MCF 10A (cell line): Measurements from ENCODE around the gene OSBP2. TPM values are rescaled to one million over a fixed set of nuclear protein-coding genes. Genes with fewer than 3 reads are reported as not detected.

Experiments
- BruUV-seq: library from RNA; stranded (reverse); fragments of 400-500 nt; replicated peaks from 2 replicates; lab custom pipeline; 2021; lab: Mats Ljungman, UMichigan
- CTCF ChIA-PET: fragments of 300-600 bp; sonication (Branson Sonifier 250); formaldehyde crosslinking; extraction: SDS; loops from one replicate; lab custom pipeline; 2021; ENCODE audit warnings: antibody characterized with exemption, inconsistent platforms; lab: Yijun Ruan, JAX
- POLR2A ChIA-PET: fragments of 300-600, 350-650 bp; sonication (Branson Sonifier 250); formaldehyde crosslinking; extraction: SDS; loops from one replicate; lab custom pipeline; 2020; ENCODE audit warnings: antibody characterized with exemption, inconsistent platforms; lab: Yijun Ruan, JAX
- DNase-seq: peaks from one replicate; pipeline ENCODE4 v3.0.0-alpha.2; 2018; ENCODE audit not compliant: unreplicated experiment
- H3K27ac Mint-ChIP-seq: one replicate; pipeline ENCODE4 v1.8.0; 2022; ENCODE audit warnings: mild to moderate bottlenecking, low read depth, mixed read lengths; ENCODE audit not compliant: unreplicated experiment
- H3K27me3 Mint-ChIP-seq: one replicate; pipeline ENCODE4 v1.8.0; 2022; ENCODE audit warnings: mixed read lengths; ENCODE audit not compliant: insufficient read depth, unreplicated experiment
- H3K36me3 Mint-ChIP-seq: one replicate; pipeline ENCODE4 v1.8.0; 2022; ENCODE audit warnings: mild to moderate bottlenecking, moderate library complexity, mixed read lengths; ENCODE audit not compliant: insufficient read depth, unreplicated experiment
- H3K4me1 Mint-ChIP-seq: one replicate; pipeline ENCODE4 v1.8.0; 2022; ENCODE audit warnings: mixed read lengths; ENCODE audit not compliant: insufficient read depth, unreplicated experiment
- H3K4me3 Mint-ChIP-seq: one replicate; pipeline ENCODE4 v1.8.0; 2022; ENCODE audit warnings: mild to moderate bottlenecking, moderate library complexity, mixed read lengths; ENCODE audit not compliant: unreplicated experiment
- H3K9me3 Mint-ChIP-seq: one replicate; pipeline ENCODE4 v1.8.0; 2022; ENCODE audit warnings: mixed read lengths; ENCODE audit not compliant: unreplicated experiment
- intact Hi-C: fragments of 100-400 bp; cut with micrococcal nuclease; formaldehyde crosslinking; loops from 2 replicates; pipeline ENCODE4 v1.14.1; 2022
- total RNA-seq: library from RNA; stranded (reverse); gene quantifications from 2 replicates; pipeline ENCODE4 v1.2.3, GENCODE V29; 2022
- TF ChIP-seq, protein P1 (sequence below): fragments of 200-600 bp; IDR thresholded peaks from one replicate; pipeline ENCODE4 v1.8.0; 2022; ENCODE audit warnings: antibody characterized with exemption, mild to moderate bottlenecking; ENCODE audit not compliant: unreplicated experiment

Gene OSBP2
- total RNA-seq, 1 experiment from 2014 or later: 276 TPM

DNA sequence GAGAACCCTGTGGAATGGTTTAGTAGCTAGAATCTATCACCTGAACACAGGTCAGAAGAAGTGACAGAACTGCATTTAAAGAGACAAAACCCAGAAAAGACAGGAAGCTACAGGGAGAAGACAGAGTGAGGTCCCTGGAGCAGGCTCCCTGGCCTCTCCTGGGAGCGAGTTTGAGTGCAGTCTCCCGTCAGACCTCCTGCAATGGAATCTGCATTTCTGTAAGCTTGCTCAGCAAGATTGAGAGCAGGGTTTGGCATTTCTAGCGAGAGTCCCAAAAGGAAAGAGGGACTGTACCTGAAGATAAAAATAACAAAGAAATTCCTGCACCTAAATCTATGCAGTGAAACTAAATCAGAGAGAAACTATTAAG is 199.7 kb downstream of the OSBP2 start:
- no peak overlapping the region for H3K27ac Mint-ChIP-seq
- CTCF ChIA-PET: interaction anchor here (0.6 to 2.3 kb wide), 4 partner anchors 21 to 139 kb away, joined by 3 to 13 read pairs (median 4); no protein-coding TSS in a partner anchor
- POLR2A ChIA-PET: interaction anchor here (0.7 kb wide), 1 partner anchor 378 kb away, joined by 3 read pairs; no protein-coding TSS in a partner anchor
- intact Hi-C loops: no loop called here
- no peaks in the 10 kb centered on the region for H3K9me3 Mint-ChIP-seq
- no peaks in the 10 kb centered on the region for H3K4me1 Mint-ChIP-seq
- H3K4me3 Mint-ChIP-seq: no peak overlapping the region
- TF ChIP-seq, protein P1, sequence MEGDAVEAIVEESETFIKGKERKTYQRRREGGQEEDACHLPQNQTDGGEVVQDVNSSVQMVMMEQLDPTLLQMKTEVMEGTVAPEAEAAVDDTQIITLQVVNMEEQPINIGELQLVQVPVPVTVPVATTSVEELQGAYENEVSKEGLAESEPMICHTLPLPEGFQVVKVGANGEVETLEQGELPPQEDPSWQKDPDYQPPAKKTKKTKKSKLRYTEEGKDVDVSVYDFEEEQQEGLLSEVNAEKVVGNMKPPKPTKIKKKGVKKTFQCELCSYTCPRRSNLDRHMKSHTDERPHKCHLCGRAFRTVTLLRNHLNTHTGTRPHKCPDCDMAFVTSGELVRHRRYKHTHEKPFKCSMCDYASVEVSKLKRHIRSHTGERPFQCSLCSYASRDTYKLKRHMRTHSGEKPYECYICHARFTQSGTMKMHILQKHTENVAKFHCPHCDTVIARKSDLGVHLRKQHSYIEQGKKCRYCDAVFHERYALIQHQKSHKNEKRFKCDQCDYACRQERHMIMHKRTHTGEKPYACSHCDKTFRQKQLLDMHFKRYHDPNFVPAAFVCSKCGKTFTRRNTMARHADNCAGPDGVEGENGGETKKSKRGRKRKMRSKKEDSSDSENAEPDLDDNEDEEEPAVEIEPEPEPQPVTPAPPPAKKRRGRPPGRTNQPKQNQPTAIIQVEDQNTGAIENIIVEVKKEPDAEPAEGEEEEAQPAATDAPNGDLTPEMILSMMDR: no peak
- no peaks in the 10 kb centered on the region for H3K27me3 Mint-ChIP-seq
- H3K36me3 Mint-ChIP-seq: peaks cover 41% of the 10 kb centered on the region
- no TSS peak for BruUV-seq
- no peak for DNase-seq

DNA sequence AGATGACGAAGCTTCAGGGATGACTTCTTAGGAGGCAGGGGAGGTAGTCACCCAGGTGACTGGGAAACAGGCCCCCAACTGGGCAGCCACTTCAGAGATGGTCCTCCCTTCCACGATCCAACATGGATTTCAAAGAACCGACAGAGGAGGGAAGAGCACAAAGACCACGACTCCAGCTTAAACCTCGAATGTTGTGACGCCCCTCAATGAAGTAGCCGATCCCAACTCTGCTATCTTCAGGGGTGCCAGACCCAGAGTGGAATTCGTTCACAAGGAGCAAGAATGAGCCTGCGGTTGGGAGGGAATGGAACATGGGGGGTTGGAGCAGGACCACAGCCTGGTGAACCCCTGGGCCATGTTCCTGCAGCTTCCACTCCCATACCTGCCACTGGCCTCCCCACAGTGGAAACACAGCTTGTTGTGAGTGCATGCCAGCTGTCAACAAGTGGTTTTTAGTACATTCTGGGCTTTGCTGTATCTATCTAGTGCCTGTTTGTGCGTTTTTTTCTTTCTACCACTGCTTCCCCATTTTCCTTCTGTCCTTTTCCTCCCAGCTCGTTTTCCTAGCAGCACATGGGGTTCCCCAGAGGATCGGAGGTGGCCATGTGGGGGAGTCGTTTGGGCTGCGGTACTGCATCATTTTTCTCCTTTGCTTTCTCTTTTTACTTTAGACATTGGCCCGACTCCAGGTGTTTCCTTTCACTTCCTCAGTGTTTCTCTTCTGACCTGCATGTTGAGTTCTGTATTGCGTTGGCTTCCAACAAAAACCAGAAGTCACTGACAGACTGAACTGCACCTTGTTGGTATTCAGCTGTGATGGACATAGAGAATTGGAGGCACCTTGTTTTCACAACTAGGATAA is 208.1 kb downstream of the OSBP2 start:
- H3K36me3 Mint-ChIP-seq: peaks cover 26% of the 10 kb centered on the region
- H3K27ac Mint-ChIP-seq: no peak overlapping the region
- H3K27me3 Mint-ChIP-seq: no peaks in the 10 kb centered on the region
- BruUV-seq: no TSS peak
- CTCF ChIA-PET: interaction anchor here (1.2 to 2.2 kb wide), 2 partner anchors 11 to 13 kb away, joined by 3 to 7 read pairs; no protein-coding TSS in a partner anchor
- TF ChIP-seq, protein P1: no peak
- DNase-seq: no peak
- intact Hi-C loops: no loop called here
- POLR2A ChIA-PET: no interaction called here
- H3K4me3 Mint-ChIP-seq: no peak overlapping the region
- H3K4me1 Mint-ChIP-seq: no peaks in the 10 kb centered on the region
- no peaks in the 10 kb centered on the region for H3K9me3 Mint-ChIP-seq

DNA sequence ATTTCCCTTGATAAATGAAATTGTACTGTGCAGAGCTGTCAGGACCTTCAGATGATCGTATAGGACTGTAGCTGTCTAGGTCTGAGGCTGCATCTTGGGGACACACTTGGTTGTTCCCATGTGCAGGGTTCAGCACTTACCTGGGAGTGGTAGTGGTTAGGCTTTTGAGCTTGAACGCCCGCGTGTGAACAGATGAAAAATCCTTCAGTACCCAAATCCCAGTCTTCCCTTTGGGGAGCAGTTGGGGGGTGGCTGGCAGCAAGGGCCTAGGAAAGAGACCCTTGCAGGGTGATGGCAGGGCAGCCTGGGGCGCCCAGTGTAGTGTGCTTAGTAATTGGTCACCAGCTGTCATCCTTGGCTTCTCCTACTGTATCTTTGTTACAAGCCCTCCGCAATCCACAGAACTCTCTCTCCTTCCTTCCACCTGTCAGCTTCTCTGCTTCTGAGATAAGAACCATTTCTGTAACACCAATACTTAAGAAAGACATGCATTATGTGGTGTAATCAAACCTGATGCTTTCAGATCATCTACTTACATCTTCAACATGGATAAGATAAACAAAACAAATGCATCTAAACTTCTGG is 209.3 kb downstream of the OSBP2 start:
- no peaks in the 10 kb centered on the region for H3K9me3 Mint-ChIP-seq
- H3K27ac Mint-ChIP-seq: no peak overlapping the region
- BruUV-seq: no TSS peak
- no peaks in the 10 kb centered on the region for H3K4me1 Mint-ChIP-seq
- no peaks in the 10 kb centered on the region for H3K27me3 Mint-ChIP-seq
- DNase-seq: no peak
- no peak overlapping the region for H3K4me3 Mint-ChIP-seq
- H3K36me3 Mint-ChIP-seq: peaks cover 30% of the 10 kb centered on the region
- intact Hi-C loops: no loop called here
- POLR2A ChIA-PET: no interaction called here
- TF ChIP-seq, protein P1: no peak
- CTCF ChIA-PET: interaction anchor here (0.5 to 2.2 kb wide), 3 partner anchors 13 to 141 kb away, joined by 4 to 7 read pairs (median 5); no protein-coding TSS in a partner anchor

DNA sequence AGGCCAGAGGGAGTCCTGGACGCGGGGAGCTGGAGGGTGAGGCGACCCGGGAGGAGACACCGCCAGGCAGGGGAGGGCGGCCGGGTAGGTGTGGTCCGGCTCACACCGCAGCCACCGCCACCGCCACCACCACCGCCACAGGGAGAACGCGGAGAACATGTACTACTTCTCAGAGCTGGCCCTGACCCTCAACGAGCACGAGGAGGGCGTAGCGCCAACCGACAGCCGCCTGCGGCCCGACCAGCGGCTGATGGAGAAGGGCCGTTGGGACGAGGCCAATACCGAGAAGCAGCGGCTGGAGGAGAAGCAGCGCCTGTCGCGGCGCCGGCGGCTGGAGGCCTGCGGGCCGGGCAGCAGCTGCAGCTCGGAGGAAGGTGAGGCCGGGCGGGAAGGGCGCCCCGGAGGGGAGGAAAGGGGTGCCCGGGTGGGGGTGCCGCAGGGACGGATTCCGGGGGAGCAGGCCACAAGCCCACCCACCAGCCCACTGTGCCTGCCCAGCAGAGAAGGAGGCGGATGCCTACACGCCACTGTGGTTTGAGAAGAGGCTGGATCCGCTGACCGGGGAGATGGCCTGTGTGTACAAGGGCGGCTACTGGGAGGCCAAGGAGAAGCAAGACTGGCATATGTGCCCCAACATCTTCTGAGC is 211.1 kb downstream of the OSBP2 start:
- BruUV-seq: no TSS peak
- DNase-seq: no peak
- Mint-ChIP-seq H3K4me1 (no peaks in the 10 kb centered on the region), H3K36me3 (peaks cover 30% of the 10 kb centered on the region), H3K4me3 (no peak overlapping the region), H3K9me3 (no peaks in the 10 kb centered on the region), H3K27ac (no peak overlapping the region), H3K27me3 (no peaks in the 10 kb centered on the region)
- ChIA-PET POLR2A (no interaction called here), CTCF (interaction anchor here (1.2 to 3.3 kb wide), 3 partner anchors 15 to 143 kb away, joined by 3 to 16 read pairs (median 7); no protein-coding TSS in a partner anchor)
- TF ChIP-seq, protein P1: no peak
- intact Hi-C loops: no loop called here
